Osteoblast (primary cell): ENCODE data around the gene B4GALT5. TPM values are rescaled to one million over a fixed set of nuclear protein-coding genes. Genes with fewer than 3 reads are reported as not detected.

Experiments used
- DNase-seq: peaks from one replicate; pipeline ENCODE4 v3.0.0; 2011; ENCODE audit warnings: low spot score, mixed read lengths; ENCODE audit not compliant: insufficient read length; ENCODE audit errors: missing footprints
- H2AFZ ChIP-seq: 2 replicates; pipeline ENCODE4 v1.6.0; 2011; ENCODE audit warnings: mild to moderate bottlenecking, low read length
- H3K27ac ChIP-seq: 2 replicates; pipeline ENCODE4 v1.5.1; 2011; ENCODE audit warnings: mild to moderate bottlenecking, low read depth, low read length, moderate library complexity
- H3K27me3 ChIP-seq: 2 replicates; pipeline ENCODE4 v1.6.0; 2012; ENCODE audit warnings: mild to moderate bottlenecking, control low read depth, inconsistent platforms, low read length, moderate library complexity; ENCODE audit not compliant: insufficient read depth
- H3K36me3 ChIP-seq: 2 replicates; pipeline ENCODE4 v1.5.1; 2011; ENCODE audit warnings: mild to moderate bottlenecking, low read length, control low read depth, moderate library complexity; ENCODE audit not compliant: insufficient read depth
- H3K4me1 ChIP-seq: 2 replicates; pipeline ENCODE4 v1.5.1; 2011; ENCODE audit warnings: mild to moderate bottlenecking, low read length, control low read depth, moderate library complexity; ENCODE audit not compliant: insufficient read depth
- H3K4me2 ChIP-seq: 2 replicates; pipeline ENCODE4 v1.6.0; 2011; ENCODE audit warnings: mild to moderate bottlenecking, low read length; ENCODE audit not compliant: insufficient read depth
- H3K4me3 ChIP-seq: fragments of 200-600 bp; sonication (generic); 3 replicates; pipeline ENCODE4 v1.5.1; 2012; ENCODE audit warnings: mild to moderate bottlenecking, low read length, inconsistent platforms; ENCODE audit not compliant: insufficient read depth
- H3K79me2 ChIP-seq: 2 replicates; pipeline ENCODE4 v1.6.0; 2012; ENCODE audit warnings: mild to moderate bottlenecking, low read length, control low read depth, inconsistent platforms; ENCODE audit not compliant: insufficient read depth
- H3K9me3 ChIP-seq: 2 replicates; pipeline ENCODE4 v1.5.1; 2011; ENCODE audit warnings: low read depth, low read length, control low read depth
- H4K20me1 ChIP-seq: 2 replicates; pipeline ENCODE4 v1.6.0; 2012; ENCODE audit warnings: mild to moderate bottlenecking, low read length, control low read depth; ENCODE audit not compliant: insufficient read depth
- total RNA-seq: library from RNA; depleted of rRNA; stranded (reverse); fragments of >200 nt; gene quantifications from 2 replicates; pipeline ENCODE4 v1.2.3, GENCODE V29; 2012
- TF ChIP-seq, protein P1 (sequence below): IDR thresholded peaks from 2 replicates; pipeline ENCODE4 v1.5.1; 2011; ENCODE audit warnings: mild to moderate bottlenecking, low read depth, low read length, moderate library complexity; ENCODE audit errors: extremely low read depth

The B4GALT5 gene
- total RNA-seq, 1 donor, result 35.8 TPM

GRCh38 chr20:49758781-49759180 lies 45.1 kb upstream of the B4GALT5 start:
- Histone ChIP-seq H3K36me3 (no peaks in the 10 kb centered on the region), H3K4me3 (no peak overlapping the region), H3K4me2 (no peak overlapping the region), H3K4me1 (no peaks in the 10 kb centered on the region), H3K27me3 (no peaks in the 10 kb centered on the region), H4K20me1 (no peaks in the 10 kb centered on the region), H3K79me2 (no peaks in the 10 kb centered on the region), H3K27ac (no peak overlapping the region), H2AFZ (no peak overlapping the region), H3K9me3 (no peaks in the 10 kb centered on the region)
- TF ChIP-seq, protein P1, sequence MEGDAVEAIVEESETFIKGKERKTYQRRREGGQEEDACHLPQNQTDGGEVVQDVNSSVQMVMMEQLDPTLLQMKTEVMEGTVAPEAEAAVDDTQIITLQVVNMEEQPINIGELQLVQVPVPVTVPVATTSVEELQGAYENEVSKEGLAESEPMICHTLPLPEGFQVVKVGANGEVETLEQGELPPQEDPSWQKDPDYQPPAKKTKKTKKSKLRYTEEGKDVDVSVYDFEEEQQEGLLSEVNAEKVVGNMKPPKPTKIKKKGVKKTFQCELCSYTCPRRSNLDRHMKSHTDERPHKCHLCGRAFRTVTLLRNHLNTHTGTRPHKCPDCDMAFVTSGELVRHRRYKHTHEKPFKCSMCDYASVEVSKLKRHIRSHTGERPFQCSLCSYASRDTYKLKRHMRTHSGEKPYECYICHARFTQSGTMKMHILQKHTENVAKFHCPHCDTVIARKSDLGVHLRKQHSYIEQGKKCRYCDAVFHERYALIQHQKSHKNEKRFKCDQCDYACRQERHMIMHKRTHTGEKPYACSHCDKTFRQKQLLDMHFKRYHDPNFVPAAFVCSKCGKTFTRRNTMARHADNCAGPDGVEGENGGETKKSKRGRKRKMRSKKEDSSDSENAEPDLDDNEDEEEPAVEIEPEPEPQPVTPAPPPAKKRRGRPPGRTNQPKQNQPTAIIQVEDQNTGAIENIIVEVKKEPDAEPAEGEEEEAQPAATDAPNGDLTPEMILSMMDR, result no peak
- DNase-seq, result no peak

DNA sequence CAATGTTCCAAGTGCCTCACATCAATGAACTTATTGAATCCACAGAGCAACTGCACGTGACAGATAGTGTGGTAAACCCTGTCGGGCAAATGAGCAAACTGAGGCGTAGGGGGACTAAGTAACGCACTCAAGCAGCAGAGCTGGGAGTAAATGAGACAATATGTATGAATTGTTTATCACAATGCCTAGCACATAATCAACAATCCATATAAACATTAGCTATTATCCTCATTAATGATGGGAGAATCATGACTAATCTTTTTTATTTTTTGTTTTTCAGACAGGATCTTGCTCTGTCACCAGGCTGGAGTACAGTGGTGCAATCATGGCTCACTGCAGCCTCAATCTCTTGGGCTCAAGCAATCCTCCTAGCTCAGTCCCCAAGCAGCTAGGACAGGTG lies 43.9 kb upstream of the B4GALT5 start:
- Histone ChIP-seq H3K9me3 (no peaks in the 10 kb centered on the region), H3K36me3 (no peaks in the 10 kb centered on the region), H3K27ac (no peak overlapping the region), H3K79me2 (no peaks in the 10 kb centered on the region), H3K4me1 (no peaks in the 10 kb centered on the region), H3K4me3 (no peak overlapping the region), H3K27me3 (no peaks in the 10 kb centered on the region), H2AFZ (no peak overlapping the region), H4K20me1 (no peaks in the 10 kb centered on the region), H3K4me2 (no peak overlapping the region)
- TF ChIP-seq, protein P1, result no peak
- no peak for DNase-seq

DNA sequence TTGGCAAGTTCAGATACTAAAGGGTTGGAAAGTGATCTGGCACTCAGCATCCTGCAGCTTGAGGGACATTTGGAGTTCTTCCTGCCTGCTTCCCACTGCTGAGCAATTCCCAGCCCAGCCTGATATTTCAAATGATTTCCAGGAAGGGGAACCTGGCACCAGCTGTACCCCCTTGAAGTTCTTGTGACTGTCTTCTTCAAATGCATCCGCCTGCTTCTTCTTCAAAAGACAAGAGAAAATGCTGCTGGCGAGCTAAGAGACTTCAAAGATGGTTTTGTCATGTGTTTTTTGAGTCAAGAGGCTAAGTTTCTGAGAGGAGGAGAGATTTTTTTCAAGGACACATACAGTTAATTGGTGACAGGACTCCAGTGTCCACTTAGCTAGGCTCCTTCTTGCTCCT lies 42.6 kb upstream of the B4GALT5 start:
- TF ChIP-seq, protein P1, result no peak

DNA sequence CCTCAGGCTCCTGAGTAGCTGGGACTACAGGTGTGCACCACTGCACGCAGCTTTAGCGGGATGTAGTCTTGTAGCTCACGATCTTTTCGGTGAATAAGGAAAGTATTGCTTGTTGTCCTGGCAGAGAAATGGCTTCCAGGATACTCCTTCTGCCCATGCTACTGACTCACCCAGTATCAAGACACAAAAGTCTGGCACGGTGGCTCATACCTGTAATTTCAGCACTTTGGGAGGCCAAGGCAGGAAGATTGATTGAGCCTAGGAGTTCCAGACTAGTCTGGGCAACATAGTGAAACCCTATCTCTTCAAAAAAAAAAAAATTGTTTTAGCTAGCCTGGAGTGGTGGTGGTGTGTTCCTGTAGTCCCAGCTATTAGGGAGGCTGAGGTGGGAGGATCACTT lies 40.9 kb upstream of the B4GALT5 start:
- TF ChIP-seq, protein P1, result no peak
- Histone ChIP-seq H3K27me3 (no peaks in the 10 kb centered on the region), H3K4me3 (no peak overlapping the region), H3K9me3 (no peaks in the 10 kb centered on the region), H2AFZ (no peak overlapping the region), H3K27ac (no peak overlapping the region), H4K20me1 (no peaks in the 10 kb centered on the region), H3K4me2 (no peak overlapping the region), H3K4me1 (no peaks in the 10 kb centered on the region), H3K79me2 (no peaks in the 10 kb centered on the region), H3K36me3 (no peaks in the 10 kb centered on the region)
- no peak for DNase-seq

More for the DNA sequence above, 42.6 kb upstream of the B4GALT5 start:
- no peak for DNase-seq
- H4K20me1 ChIP-seq, result no peaks in the 10 kb centered on the region
- no peaks in the 10 kb centered on the region for H3K79me2 ChIP-seq
- no peak overlapping the region for H3K4me2 ChIP-seq
- H2AFZ ChIP-seq, result no peak overlapping the region
- no peaks in the 10 kb centered on the region for H3K4me1 ChIP-seq
- no peak overlapping the region for H3K4me3 ChIP-seq
- no peaks in the 10 kb centered on the region for H3K36me3 ChIP-seq
- H3K9me3 ChIP-seq, result no peaks in the 10 kb centered on the region
- no peak overlapping the region for H3K27ac ChIP-seq
- H3K27me3 ChIP-seq, result no peaks in the 10 kb centered on the region
